ENCODE measurements around the gene NLRP3.
"Not testable (repeated sequence)": the region's sequence is repeated elsewhere in the genome, so short reads cannot be mapped to it uniquely, and the experiment has no call there.

Gene NLRP3

DNA sequence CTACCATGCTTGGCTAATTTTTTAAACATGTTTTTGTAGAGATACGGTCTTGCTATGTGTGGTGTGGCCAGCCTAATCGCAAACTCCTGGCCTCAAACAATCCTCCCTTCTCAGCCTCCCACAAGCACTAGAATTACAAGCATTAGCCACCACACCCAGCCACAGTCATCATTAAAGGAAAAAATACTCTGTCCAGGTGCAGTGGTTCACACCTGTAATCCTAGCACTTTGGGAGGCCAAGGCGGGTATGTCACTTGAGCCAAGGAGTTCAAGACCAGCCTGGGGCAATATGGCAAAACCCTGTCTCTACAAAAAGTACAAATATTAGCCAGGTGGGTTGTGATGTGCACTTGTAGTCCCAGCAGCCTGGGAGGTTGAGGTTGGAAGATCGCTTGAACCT is 25.0 kb upstream of the NLRP3 start:
- no peak for DNase-seq

DNA sequence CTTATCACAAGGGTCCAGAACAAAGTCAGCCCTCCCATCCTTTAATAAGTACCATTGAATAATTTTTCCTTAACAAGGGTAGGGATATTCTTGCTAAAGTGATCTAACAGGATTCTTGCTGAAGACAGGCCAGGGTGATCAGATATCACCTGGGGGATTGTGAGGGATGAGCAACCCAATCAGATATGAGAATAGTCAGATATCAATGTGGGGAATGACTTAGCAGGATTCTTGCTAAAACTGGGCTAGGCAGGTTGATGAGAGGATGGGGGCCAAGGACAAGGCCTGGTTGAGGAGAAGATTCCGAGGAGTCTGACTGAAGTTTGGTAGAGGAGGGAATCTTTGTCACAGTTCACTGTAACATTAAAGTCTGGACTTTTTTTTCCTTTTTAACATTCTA is 23.9 kb upstream of the NLRP3 start:
- no peak for DNase-seq

- DNase-seq: not testable (repeated sequence)
These were observed 20.9 kb upstream of the NLRP3 start for GRCh38 chr1:247395075-247395474.

GRCh38 chr1:247400685-247401084 is 15.3 kb upstream of the NLRP3 start:
- DNase-seq: no peak

DNA sequence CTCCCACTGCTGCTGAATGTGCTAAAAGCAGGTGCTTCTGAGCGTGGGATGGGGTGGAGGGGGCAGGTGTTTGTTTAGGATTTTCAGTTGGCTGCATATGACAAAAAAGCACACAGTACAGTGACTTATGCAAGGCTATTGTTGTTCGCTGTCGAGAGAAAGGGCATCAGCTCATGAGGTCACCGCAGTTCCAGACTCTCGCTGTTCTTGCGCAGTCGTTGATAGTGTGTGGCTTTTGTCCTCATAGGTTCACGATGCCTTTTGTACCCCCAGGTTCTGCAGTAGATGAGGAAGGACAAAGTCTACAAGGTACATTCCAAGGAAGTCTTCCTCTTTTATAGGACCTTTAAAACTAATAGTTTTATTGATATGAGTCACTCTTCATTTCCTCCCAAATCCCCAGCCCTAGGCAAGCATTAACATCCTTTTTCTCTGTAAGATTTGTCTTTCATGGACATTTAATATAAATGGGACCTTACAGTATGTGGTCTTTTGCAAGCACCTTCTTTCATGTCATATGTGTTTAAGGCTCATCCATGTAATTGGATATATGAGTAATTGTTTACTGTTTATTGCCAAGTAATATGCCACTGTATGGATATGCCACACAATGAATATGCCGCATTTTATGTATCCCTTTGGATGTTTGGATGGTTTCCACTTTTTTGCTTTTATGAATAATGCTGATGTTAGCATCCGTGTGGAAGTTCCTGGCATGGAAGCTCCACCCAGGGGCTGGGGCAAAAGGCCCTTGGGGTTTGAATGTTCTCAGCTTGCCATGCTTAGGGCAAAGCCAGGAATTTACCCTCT is 14.5 kb upstream of the NLRP3 start:
- no peak for DNase-seq

DNA sequence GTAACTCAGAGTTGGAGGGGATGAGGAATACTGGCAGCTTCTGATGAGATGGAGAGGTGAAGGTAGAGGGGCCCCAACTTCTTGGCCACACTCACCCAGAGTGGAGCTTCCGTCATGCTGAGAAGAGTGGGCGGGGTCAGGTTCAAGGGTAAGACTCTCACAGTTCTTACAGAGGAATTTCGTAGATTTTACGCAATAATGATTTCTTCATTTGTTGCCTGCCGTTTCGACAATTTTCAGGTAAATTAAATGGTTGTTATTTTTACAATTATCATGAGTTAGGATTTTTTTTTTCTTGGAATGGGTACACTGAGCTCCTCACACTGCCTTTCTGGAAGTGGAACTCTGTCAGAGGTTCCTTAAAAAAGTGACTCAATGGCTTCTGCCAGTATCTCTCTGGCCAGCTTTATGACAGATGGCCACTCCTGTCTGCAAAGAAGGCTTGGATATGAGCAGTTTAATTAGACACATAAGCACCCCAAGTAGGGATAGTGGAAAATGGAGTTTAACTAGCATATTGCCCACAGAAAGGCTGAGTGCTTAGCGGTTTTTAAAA is 13.8 kb upstream of the NLRP3 start:
- no peak for DNase-seq

DNA sequence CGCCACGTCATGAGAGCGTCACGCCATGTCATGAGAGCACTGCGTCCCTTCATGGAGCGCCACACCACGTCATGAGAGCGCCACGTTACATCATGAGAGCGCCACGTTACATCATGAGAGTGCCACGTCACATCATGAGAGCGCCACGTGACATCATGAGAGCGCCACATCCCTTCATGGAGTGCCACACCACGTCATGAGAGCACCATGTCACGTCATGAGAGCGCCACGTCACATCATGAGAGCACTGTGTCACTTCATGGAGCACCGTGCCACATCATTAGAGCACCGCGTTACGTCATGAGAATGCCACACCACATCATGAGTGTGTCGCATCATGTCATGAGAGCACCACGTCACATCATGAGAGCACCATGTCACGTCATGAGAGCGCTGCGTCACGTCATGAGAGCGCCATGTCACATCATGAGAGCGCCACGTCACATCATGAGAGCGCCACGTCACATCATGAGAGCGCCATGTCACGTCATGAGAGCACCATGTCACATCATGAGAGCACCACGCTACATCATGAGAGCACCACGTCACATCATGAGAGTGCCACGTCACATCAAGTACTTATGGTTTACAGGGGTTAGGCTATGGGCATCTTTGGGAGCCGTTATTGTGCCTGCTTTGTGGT is 9.8 kb upstream of the NLRP3 start:
- DNase-seq: no peak

DNA sequence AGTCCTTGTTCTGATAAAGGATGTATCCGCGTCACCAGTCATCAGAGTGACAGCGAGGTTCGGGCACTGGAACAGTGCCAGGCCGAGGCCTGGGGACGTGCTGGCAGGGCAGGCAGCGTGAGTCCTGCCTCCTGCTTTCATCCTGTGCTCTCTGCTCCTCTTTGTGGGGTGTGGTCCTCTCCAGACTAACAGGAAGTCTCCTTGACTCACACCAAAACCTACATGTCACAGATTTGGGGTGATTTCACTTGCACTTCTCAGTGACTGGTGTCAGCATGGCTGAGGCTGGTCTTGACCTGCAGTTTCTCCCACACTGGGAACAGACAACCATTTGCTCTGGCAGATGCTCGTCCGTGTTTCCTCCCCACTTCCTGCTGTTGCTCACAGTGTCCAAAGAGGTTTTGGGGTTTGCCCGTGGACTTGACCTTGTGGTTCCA is 8.8 kb upstream of the NLRP3 start:
- peak in 2 of 4 experiments; percentile 21 to 41 for DNase-seq

- DNase-seq: no peak
These were observed 7.9 kb upstream of the NLRP3 start for GRCh38 chr1:247408100-247408499.

DNA sequence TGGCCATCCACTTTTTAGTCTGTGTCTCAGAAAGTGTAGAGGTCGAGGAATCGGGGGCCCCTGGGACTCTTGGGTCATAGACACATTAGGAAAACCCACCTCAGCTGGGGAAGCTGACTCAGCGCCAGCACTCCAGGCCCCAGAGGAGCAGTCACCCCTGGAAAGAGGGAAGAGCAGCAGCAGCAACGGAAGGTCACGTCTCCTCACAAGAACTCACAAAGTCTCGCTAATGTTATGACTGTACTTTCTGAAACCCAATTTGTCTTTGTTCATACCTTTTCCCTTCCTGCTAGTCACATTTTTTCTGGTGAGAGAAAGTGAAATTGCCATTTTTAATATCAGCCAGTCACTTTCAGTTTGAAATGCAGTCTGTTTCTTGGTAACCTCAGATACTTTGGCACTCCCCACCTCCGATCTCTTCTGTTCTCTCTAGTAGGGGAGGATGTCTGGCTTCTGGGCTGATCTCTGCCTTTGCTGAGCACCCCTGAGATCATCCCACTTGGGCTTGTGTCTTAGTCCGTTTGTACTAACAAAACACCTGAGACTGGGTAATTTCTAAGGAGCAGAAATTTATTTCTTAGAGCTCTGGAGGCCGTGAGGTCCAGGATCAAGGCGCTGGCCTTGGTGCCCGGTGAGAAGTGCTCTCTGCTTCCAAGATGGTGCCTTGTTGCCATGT is 6.0 kb upstream of the NLRP3 start:
- no peak for DNase-seq

DNA sequence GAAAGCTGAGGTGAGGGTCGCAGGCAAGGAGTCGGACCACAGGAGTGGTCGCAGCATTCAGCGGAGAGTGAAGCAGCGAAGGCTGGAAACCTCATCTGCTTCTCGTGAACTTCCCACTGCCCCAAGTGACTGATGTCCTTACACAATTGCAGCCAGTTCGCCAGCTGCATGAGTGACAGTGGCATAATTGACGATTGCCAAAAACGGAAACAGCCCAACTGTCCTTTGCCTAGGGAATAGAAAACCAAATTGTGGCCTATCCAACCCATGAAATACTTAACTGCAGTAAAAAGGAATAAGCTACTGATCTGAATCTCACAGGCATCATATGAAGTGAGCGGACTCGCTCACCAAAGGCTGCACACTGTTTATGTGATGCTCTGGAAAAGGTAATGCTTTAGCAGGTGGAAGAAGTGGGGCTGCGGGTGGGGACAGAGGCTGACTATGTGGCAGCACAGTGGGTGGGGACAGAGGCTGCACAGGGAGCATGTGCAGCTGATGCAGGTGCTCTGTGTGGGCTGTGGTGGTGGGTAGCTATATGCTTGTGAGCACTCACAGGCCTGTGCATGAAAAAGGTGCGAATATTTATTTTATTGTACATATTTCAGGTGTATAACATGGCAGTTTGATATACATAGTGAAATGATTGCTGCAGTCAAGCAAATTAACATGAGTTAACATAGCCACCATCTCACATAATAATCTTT is 4.2 kb upstream of the NLRP3 start:
- no peak for DNase-seq

DNA sequence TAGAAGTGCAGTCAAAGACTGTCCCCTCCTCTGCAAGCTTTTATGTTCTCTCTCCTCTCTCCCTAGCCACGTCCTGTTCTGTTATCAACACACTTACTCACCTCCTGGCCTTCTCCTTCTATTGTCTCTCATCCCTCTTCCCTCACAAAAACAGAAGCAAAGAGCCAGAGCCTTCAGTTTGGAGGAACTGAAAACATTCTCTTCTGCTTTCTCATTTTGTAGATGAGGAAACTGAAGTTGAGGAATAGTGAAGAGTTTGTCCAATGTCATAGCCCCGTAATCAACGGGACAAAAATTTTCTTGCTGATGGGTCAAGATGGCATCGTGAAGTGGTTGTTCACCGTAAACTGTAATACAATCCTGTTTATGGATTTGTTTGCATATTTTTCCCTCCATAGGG is 1.9 kb downstream of the NLRP3 start:
- DNase-seq: no peak

DNA sequence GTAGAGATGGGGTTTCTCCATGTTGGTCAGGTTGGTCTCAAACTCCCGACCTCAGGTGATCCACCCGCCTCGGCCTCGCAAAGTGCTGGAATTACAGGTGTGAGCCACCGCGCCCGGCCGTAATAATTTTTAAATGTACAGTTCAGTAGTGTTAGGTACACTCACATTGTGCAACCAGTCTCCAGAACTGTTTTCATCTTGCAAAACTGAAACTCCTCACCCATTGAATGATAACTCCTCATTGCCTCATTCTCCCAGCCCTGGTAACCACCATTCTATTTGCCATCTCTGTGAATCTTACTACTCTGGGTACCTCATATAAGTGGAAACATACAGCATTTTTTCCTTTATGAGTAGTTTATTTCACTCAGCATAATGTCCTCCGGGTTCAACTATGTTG is 3.4 kb downstream of the NLRP3 start:
- no peak for DNase-seq

DNA sequence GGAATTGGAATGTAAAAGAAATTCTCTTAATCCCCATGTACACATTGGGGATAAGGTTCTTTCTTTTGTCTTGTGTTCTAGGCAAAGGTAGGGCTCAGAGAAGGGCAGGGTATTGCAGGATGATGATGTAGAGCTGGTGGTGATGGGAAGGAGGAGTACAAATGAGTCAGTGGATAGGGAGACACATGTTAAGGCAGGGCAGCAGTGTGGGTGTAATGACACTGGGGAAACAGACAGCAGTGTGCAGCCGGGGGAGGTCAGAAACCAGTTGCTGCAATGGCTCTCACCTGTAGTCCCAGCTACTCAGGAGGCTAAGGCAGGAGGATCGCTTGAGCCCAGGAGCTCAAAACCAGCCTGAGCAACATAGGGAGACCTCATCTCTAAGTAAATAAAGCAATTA is 5.1 kb downstream of the NLRP3 start:
- no peak for DNase-seq

GRCh38 chr1:247429496-247429895 is 13.5 kb downstream of the NLRP3 start:
- no peak for DNase-seq

DNA sequence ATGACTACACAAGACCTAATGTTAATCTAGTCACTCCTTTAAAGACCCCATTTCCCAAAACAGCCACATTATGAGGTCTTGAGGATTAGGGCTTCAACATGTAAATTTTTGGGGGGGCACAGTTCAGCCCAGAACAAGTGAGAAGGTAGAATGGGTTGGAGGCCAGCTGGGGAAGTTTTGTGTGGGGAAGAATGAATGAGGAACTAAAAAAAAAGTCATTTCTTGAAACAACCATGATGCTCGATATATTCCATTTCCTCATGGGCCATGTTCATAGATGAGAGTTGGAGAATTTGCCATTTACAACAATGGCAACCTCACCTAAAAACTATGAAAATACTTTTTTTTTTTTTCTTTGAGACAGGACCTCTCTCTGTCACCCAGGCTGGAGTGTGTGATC is 14.5 kb downstream of the NLRP3 start:
- DNase-seq: no peak

DNA sequence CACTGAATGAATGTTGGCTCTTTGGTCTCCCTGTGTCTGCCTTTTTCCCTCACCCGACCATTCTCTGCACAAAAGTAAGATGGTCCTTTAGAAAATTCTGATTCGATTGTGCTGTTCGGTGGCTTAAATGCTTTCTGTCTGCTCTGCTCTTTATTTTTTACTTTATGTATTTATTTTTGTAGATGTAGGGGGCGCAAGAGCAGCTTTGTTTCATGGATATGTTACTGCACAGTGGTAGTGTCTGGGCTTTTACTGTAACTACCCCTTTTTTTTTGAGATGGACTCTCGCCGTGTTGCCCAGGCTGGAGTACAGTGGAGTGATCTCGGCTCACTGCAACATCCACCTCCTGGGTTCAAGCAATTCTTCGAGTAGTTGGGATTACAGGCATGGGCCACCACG is 15.7 kb downstream of the NLRP3 start:
- DNase-seq: no peak

GRCh38 chr1:247434005-247434404 is 18.0 kb downstream of the NLRP3 start:
- DNase-seq: no peak

- no peak for DNase-seq
These were observed 19.2 kb downstream of the NLRP3 start for GRCh38 chr1:247435030-247435758.

- DNase-seq: no peak
These were observed 19.8 kb downstream of the NLRP3 start for GRCh38 chr1:247435759-247436147.

GRCh38 chr1:247437551-247438505 is 21.9 kb downstream of the NLRP3 start:
- DNase-seq: no peak

Data from activated naive CD4-positive, alpha-beta T cell (primary cell).